Liver (tissue), 3 donors: ENCODE measurements around the gene PLCB1.

ENCODE experiments used
- CTCF ChIP-seq: fragments of 150-350 bp; IDR thresholded peaks from 2 replicates; pipeline ENCODE4 v1.5.1; 2017; ENCODE audit warnings: improper control_type of control experiment, low read depth, low read length; ENCODE audit not compliant: missing input control
- JUND ChIP-seq, 2 donors: IDR thresholded peaks; 2 replicates each; pipeline ENCODE4 v1.6.1; 2016; ENCODE audit warnings: antibody characterized with exemption in 2 of 2
- MAX ChIP-seq: IDR thresholded peaks from 2 replicates; pipeline ENCODE4 v1.6.1; 2016; ENCODE audit warnings: antibody characterized with exemption
- NR2F2 ChIP-seq: IDR thresholded peaks from 2 replicates; pipeline ENCODE4 v1.6.1; 2016; ENCODE audit warnings: antibody characterized with exemption
- RAD21 ChIP-seq, 2 donors: IDR thresholded peaks; 2 replicates each; pipeline ENCODE4 v1.6.1; 2016; ENCODE audit warnings: antibody characterized with exemption in 2 of 2, mild to moderate bottlenecking in 2 of 2
- REST ChIP-seq: IDR thresholded peaks from 2 replicates; pipeline ENCODE4 v1.6.1; 2016; ENCODE audit warnings: antibody characterized with exemption, mild to moderate bottlenecking
- TAF1 ChIP-seq: conservative IDR thresholded peaks from 2 replicates; pipeline ENCODE4 v1.6.1; 2016; ENCODE audit warnings: antibody characterized with exemption, mild to moderate bottlenecking
- YY1 ChIP-seq: IDR thresholded peaks from 2 replicates; pipeline ENCODE4 v1.6.1; 2016; ENCODE audit warnings: antibody characterized with exemption, mild to moderate bottlenecking
- donor health status: healthy.
- donor health status: healthy.

- no peak for TF ChIP-seq TAF1
- no peak for TF ChIP-seq CTCF
- no peak for TF ChIP-seq REST
- no peak for TF ChIP-seq YY1
- no peak for TF ChIP-seq RAD21 (IDR thresholded peaks at IDR 0.05)
- TF ChIP-seq MAX: no peak
- TF ChIP-seq JUND (IDR thresholded peaks at IDR 0.05): no peak
- TF ChIP-seq NR2F2: no peak
Observed at GRCh38 chr20:8579035-8579434, 447.0 kb downstream of the PLCB1 start.
